Medulla oblongata (tissue), 1 donor: ENCODE measurements around the gene ERC1.

Experiments used
- DNase-seq: peaks from one replicate; pipeline ENCODE4 v3.0.0-alpha.2; 2015; ENCODE audit errors: extremely low spot score

The ERC1 gene

DNA sequence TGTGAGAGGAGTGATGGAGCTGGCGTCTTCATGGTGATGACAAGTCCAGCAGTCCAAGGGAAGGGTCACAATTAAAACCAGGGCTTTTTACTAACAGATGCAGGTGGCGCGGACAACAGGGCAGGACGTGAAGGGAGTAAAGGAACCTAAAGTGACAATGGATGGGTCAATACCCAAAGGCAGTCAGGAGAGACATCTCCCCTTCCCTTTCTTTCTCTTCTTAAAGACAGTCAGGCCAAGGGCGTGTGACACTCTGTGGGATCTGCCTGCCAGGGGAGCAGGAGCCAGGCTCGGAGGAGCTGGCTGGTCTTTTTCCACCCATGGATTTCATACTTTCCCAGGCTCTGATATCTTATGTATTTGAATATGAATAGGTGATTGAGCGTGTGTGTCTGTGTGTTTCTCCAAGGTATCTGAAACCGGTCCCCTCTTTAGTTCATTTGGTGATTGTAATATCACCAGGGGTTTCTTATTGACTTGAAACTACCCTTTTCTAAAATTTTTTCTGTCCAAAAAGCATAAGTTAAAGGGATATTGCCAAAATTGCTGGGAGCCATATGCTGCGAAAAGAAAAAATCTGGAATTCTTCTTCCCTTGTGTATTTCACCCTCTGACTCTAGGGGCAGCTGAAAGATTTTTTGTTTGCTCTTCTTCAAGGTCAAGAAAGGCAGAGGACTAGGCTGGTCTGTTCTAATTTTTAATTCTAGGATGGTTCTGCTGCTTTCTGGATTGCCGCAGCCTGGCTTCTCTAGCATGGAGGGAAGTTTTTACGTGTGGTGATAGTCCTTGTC, 541.5 kb downstream of the ERC1 start:
- no peak for DNase-seq

DNA sequence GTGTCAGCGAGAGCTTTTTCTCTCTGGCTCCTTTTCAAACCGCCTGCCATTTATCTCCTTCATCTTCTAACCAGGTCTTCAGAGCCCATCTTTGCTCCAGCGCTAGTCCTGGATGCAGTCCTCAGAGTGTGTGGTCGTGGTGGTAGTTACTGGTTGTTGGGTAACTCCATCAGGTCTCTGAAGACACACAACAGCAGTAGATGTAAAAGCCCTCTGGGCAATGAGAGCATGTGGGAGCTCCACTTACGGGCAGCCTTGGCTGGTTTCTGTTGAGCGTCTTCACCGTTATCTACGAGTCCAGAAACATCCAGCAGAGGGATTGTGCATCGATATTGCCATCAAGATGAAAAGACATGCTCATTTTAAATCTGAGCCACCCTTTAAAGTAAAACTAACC, 542.2 kb downstream of the ERC1 start:
- no peak for DNase-seq

DNA sequence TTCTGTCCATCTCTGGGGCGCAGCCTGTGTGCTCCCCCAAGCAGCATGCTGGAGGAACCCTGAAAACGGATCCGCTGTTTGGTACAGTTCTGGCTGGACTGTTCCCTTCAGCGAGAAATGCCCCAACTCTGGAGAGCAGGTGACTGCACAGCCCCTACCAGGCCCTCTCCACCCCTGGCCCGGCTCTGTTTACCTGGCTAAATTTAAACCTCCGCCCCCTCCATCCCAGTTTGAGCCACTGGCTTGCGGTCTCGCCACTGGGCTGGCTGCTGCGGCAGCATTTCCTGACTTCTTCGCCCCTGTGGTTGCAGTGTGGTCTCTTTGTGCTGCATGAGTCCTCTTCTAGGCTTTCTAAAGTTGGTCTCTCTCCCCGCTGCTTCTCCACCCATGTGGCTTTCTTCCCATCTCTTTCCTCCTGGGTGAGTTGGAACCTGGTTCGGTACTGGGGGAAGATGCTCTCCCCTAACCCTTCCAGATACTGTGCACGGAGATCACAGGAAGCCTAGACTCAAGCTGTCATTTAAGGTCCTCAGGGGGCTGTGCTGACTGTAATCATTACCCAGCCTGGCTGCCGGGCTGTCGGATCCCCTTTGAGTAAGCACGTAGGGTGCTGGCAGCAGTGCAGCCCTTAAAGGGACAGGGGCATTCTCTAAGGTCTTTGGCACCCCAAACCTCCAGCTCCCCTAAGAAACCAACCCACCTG, 542.7 kb downstream of the ERC1 start:
- no peak for DNase-seq

DNA sequence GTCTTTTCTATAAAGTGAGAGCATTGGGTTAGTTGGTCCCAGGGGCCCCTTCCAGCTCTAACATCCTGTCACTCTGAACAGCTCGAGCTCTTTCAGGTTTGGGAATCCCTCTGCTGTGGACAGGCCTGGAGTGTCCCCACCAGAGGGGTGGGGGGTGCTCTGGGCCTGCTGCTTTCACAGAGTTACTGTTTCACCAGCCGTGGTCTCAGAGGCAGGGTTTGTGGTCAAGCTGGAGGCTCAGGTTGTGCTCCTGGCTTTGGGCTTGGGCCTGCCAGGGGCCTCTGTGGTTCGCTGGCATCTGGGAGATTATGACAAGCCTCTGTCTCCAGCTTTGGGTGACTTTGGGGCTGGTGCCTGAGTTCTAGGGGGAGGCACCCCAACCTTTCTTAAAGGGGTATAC, 543.7 kb downstream of the ERC1 start:
- no peak for DNase-seq

DNA sequence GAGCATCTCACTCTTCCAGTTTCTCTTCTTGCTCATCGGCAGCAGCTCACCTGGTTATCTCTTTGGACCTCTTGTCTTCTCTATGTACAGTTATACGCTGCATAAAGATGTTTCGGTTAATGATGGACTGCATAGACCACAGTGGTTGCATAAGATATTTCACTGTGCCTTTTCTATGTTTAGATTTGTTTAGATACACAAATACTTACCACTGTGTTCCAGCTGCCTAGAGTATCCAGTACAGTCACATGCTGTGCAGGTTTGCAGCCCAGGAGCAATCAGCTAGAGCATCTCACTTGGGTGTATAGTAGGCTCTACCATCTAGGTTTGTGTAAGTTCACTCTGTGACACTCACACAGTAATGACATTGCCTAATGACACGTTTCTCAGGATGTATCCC, 545.8 kb downstream of the ERC1 start:
- DNase-seq: no peak

DNA sequence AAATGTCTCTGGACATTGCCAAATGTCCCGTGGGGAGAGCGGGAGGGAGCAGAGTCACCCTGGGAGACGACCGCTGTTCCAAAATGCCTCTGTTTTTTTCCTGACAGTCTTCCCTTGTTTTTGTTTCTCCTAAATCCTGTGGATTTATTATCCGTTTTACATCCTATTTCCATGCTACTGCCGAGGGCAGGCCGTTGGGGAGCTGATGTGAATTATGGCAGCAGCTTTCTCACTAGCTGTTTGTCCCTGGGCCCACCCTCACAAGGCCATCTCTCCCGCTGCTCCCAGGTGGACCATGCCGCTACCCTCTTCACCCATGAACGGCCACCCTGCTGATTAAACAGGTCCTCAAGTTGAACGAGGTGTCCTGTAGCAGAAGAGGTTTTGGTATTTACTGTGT, 548.1 kb downstream of the ERC1 start:
- DNase-seq: no peak

DNA sequence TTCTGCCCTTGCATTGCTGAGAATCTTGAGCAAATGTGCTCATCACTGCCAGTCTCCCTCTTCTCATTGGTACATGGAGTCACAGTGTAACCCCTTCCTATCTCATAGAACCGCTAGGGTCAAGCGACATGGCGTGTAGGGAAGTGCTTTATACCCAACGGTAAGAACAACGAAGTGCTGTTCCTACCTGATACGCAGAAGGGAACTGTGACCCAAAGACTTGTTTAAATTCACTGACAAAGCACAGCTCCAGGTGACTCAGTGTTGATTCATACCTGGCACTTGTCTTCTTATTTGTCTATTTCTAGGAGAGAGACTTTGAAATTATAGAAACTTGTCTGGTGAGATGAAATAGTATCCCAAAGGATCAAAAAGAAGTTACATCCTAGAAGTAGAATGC, 549.7 kb downstream of the ERC1 start:
- no peak for DNase-seq

DNA sequence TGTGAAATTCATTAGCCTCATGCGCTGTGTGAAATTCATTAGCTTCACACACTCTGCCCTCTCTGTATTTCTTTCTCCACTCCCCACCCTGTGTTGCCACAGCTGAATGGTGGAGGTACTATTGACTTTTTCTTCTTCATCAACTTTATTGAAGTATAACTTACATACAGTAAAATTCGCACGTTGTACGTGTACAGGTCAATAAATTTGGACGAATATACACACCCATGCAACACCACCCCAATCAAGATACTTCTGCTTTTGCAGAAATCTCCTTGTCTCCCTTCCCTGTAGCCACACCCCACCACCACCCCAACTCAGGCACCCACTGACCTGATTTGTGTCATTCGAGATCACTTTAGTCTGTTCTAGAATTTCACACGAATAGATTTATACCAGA, 551.6 kb downstream of the ERC1 start:
- no peak for DNase-seq

DNA sequence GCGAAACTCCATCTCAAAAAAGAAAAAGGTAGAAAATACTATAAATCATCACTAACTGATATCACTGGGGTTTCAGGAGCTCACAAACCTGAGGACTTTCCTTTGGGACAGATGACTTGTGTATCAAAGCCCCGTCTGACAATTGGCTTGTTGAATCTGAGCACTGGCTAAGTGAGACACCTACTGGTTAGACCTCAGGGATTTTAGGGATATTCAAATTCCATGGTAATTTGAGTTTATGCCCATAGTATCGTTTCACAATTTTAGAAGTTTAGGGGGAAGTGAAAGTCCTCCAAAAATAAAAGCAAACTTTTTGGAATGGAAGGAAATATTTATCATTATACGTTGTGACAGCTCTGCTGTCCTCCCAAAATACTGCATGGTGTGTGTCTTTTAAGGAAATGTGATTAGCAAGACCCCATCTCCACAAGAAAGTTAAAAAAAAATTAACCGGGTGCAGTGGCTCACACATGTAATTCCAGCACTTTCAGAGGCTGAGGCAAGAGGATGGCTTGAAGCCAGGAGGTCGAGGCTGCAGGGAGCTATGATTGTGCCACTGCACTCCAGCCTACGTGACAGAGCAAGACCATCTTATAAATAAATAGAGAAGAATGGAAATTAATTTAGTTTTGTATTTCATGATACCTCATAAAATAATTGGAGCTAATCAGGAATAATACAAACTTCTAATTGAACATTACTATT, 554.1 kb downstream of the ERC1 start:
- DNase-seq: peak; percentile 27
